ENCODE results near the gene SS18.

DNA sequence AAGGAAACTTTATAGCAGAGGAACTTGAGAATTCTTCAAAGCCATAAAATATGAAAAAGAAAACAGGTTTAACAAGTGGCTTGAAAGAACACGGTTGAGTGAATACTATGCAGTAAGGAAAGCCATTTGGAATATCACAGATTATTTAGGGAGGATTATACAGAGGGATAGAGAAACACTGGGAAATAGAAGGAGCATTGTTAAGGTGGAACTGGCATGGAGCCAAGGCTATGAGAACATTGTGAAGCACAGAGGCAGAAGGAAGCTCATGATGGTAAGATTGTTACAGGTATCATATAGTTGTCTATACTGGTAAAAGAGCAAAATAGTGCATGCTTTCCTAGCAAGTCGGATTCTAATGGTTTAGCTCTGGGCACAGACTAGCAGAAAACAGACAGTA lies 87.1 kb downstream of the SS18 start:
- TF ChIP-seq, protein P1, sequence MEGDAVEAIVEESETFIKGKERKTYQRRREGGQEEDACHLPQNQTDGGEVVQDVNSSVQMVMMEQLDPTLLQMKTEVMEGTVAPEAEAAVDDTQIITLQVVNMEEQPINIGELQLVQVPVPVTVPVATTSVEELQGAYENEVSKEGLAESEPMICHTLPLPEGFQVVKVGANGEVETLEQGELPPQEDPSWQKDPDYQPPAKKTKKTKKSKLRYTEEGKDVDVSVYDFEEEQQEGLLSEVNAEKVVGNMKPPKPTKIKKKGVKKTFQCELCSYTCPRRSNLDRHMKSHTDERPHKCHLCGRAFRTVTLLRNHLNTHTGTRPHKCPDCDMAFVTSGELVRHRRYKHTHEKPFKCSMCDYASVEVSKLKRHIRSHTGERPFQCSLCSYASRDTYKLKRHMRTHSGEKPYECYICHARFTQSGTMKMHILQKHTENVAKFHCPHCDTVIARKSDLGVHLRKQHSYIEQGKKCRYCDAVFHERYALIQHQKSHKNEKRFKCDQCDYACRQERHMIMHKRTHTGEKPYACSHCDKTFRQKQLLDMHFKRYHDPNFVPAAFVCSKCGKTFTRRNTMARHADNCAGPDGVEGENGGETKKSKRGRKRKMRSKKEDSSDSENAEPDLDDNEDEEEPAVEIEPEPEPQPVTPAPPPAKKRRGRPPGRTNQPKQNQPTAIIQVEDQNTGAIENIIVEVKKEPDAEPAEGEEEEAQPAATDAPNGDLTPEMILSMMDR (IDR thresholded peaks at IDR 0.05): no peak
- no peak for TF ChIP-seq POLR2A (IDR thresholded peaks at IDR 0.05)

All from body of pancreas (tissue), 4 donors.